Osteocyte (in vitro differentiated cells): ENCODE measurements around the gene INPP5D. TPM values are rescaled to one million over a fixed set of nuclear protein-coding genes. Genes with fewer than 3 reads are reported as not detected.
"Not testable (repeated sequence)": the region's sequence is repeated elsewhere in the genome, so short reads cannot be mapped to it uniquely, and the experiment has no call there.

Source experiments
- DNase-seq: peaks from one replicate; pipeline ENCODE4 v3.0.0; 2021; ENCODE audit warnings: mixed read lengths; ENCODE audit not compliant: unreplicated experiment; ENCODE audit errors: extremely low spot score
- H3K27ac Mint-ChIP-seq: one replicate; pipeline ENCODE4 v1.8.0; 2021; ENCODE audit warnings: mild to moderate bottlenecking, mixed read lengths; ENCODE audit not compliant: unreplicated experiment
- H3K27me3 Mint-ChIP-seq: one replicate; pipeline ENCODE4 v1.8.0; 2021; ENCODE audit warnings: mixed read lengths; ENCODE audit not compliant: unreplicated experiment
- H3K36me3 Mint-ChIP-seq: one replicate; pipeline ENCODE4 v1.8.0; 2021; ENCODE audit warnings: mixed read lengths; ENCODE audit not compliant: unreplicated experiment
- H3K4me1 Mint-ChIP-seq: one replicate; pipeline ENCODE4 v1.8.0; 2021; ENCODE audit warnings: mixed read lengths; ENCODE audit not compliant: unreplicated experiment
- H3K4me3 Mint-ChIP-seq: one replicate; pipeline ENCODE4 v1.8.0; 2021; ENCODE audit warnings: mild to moderate bottlenecking, moderate library complexity, mixed read lengths; ENCODE audit not compliant: unreplicated experiment
- H3K9me3 Mint-ChIP-seq: one replicate; pipeline ENCODE4 v1.8.0; 2021; ENCODE audit warnings: mixed read lengths; ENCODE audit not compliant: unreplicated experiment
- CTCF ChIP-seq: fragments of 200-600 bp; sonication (generic); IDR thresholded peaks from 2 replicates; pipeline ENCODE4 v1.5.0; 2021; ENCODE audit warnings: antibody characterized with exemption, mild to moderate bottlenecking, moderate library complexity
- total RNA-seq: library from RNA; stranded (reverse); gene quantifications from 2 replicates; pipeline ENCODE4 v1.2.1, GENCODE V29; 2021

Gene INPP5D
- total RNA-seq, 1 donor from 2014 or later, result 0.40 TPM

- no peaks in the 10 kb centered on the region for H3K36me3 Mint-ChIP-seq
- no peak for TF ChIP-seq CTCF
- no peaks in the 10 kb centered on the region for H3K4me1 Mint-ChIP-seq
- DNase-seq, result no peak
- H3K27me3 Mint-ChIP-seq, result peaks cover 39% of the 10 kb centered on the region
- no peaks in the 10 kb centered on the region for H3K9me3 Mint-ChIP-seq
- no peak overlapping the region for H3K27ac Mint-ChIP-seq
- H3K4me3 Mint-ChIP-seq, result no peak overlapping the region
Measured at GRCh38 chr2:233093721-233094120, 33.6 kb downstream of the INPP5D start.

GRCh38 chr2:233094614-233095013, 34.5 kb downstream of the INPP5D start:
- Mint-ChIP-seq H3K27ac (no peak overlapping the region), H3K36me3 (no peaks in the 10 kb centered on the region), H3K27me3 (peaks cover 39% of the 10 kb centered on the region), H3K4me3 (no peak overlapping the region), H3K4me1 (no peaks in the 10 kb centered on the region), H3K9me3 (no peaks in the 10 kb centered on the region)
- TF ChIP-seq CTCF, result no peak
- DNase-seq, result no peak

GRCh38 chr2:233096006-233096405, 35.9 kb downstream of the INPP5D start:
- H3K27me3 Mint-ChIP-seq, result peaks cover 39% of the 10 kb centered on the region

GRCh38 chr2:233098618-233099017, 38.5 kb downstream of the INPP5D start:
- H3K27me3 Mint-ChIP-seq, result peaks cover 40% of the 10 kb centered on the region
- H3K9me3 Mint-ChIP-seq, result no peaks in the 10 kb centered on the region
- DNase-seq, result no peak
- no peaks in the 10 kb centered on the region for H3K4me1 Mint-ChIP-seq
- no peak overlapping the region for H3K4me3 Mint-ChIP-seq
- H3K36me3 Mint-ChIP-seq, result no peaks in the 10 kb centered on the region
- H3K27ac Mint-ChIP-seq, result no peak overlapping the region
- peak; percentile 46 for TF ChIP-seq CTCF

More at GRCh38 chr2:233096006-233096405, 35.9 kb downstream of the INPP5D start:
- DNase-seq, result no peak
- Mint-ChIP-seq H3K9me3 (no peaks in the 10 kb centered on the region), H3K36me3 (no peaks in the 10 kb centered on the region), H3K4me1 (no peaks in the 10 kb centered on the region), H3K4me3 (no peak overlapping the region), H3K27ac (no peak overlapping the region)
- no peak for TF ChIP-seq CTCF

- not testable (repeated sequence) for H3K9me3 Mint-ChIP-seq, H3K4me1 Mint-ChIP-seq, H3K4me3 Mint-ChIP-seq, DNase-seq, H3K36me3 Mint-ChIP-seq, H3K27ac Mint-ChIP-seq
- H3K27me3 Mint-ChIP-seq, result peaks cover 38% of the 10 kb centered on the region
Measured at GRCh38 chr2:233099820-233100191, 39.7 kb downstream of the INPP5D start.
